ENCODE data around the gene TECTB. TPM values are rescaled to one million over a fixed set of nuclear protein-coding genes. Genes with fewer than 3 reads are reported as not detected.

The TECTB gene
- total RNA-seq, 1 experiment from 2014 or later: not detected

DNA sequence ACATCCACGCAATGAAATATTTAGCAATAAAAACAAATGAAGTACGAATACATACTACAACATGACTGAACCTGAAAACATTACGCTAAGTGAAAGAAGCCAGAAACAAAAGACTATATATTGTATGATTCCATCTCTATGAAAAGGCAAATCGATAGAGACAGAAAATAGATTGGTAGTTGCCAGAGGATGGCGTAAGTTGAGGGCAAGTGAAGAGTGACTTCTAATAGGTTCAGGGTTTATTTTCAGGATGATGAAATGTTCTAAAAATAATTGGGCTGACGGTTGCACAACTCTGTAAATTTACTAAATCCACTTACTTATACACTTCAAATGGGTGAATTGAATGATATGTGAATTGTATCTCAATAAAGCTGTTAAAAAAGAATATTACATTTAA, 39.5 kb upstream of the TECTB start:
- TF ChIP-seq, protein P1, sequence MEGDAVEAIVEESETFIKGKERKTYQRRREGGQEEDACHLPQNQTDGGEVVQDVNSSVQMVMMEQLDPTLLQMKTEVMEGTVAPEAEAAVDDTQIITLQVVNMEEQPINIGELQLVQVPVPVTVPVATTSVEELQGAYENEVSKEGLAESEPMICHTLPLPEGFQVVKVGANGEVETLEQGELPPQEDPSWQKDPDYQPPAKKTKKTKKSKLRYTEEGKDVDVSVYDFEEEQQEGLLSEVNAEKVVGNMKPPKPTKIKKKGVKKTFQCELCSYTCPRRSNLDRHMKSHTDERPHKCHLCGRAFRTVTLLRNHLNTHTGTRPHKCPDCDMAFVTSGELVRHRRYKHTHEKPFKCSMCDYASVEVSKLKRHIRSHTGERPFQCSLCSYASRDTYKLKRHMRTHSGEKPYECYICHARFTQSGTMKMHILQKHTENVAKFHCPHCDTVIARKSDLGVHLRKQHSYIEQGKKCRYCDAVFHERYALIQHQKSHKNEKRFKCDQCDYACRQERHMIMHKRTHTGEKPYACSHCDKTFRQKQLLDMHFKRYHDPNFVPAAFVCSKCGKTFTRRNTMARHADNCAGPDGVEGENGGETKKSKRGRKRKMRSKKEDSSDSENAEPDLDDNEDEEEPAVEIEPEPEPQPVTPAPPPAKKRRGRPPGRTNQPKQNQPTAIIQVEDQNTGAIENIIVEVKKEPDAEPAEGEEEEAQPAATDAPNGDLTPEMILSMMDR (IDR thresholded peaks at IDR 0.05; ENCODE audit: unreplicated experiment): no peak
- H3K27ac Mint-ChIP-seq (ENCODE audit: unreplicated experiment): no peak overlapping the region
- H3K4me3 Mint-ChIP-seq (ENCODE audit: low read depth, unreplicated experiment): no peak overlapping the region
- CTCF ChIA-PET: no interaction called here
- H3K27me3 Mint-ChIP-seq (ENCODE audit: unreplicated experiment): peaks cover 29% of the 10 kb centered on the region
- peaks cover 6% of the 10 kb centered on the region for H3K9me3 Mint-ChIP-seq (ENCODE audit: low read depth, unreplicated experiment)
- no peaks in the 10 kb centered on the region for H3K4me1 Mint-ChIP-seq (ENCODE audit: low read depth, unreplicated experiment)
- intact Hi-C loops (cut with micrococcal nuclease; ENCODE audit: unreplicated experiment): no loop called here
- H3K36me3 Mint-ChIP-seq (ENCODE audit: insufficient read depth, unreplicated experiment): no peaks in the 10 kb centered on the region
- DNase-seq: no peak
- BruUV-seq (replicated peaks): no TSS peak

DNA sequence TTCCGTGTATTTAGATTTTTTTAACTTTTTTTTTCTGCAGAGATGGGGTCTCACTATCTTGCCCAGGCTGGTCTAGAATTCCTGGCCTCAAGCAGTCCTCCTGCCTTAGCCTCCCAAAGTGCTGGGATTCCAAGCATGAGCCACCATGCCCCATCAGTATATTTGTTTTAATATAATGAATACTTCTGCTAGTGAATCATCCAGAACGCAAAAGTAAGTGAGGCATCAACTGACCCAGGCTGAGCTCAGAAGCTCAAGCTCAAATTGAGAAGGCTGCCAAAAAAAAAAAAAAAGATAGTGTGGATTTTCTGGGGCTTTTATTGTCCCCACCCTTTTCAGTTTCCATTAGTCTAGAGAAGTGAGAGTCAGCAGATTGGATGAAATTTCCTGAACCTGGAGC, 39.0 kb upstream of the TECTB start:
- Mint-ChIP-seq H3K9me3 (ENCODE audit: low read depth, unreplicated experiment) (peaks cover 6% of the 10 kb centered on the region), H3K4me3 (ENCODE audit: low read depth, unreplicated experiment) (no peak overlapping the region), H3K27ac (ENCODE audit: unreplicated experiment) (no peak overlapping the region), H3K27me3 (ENCODE audit: unreplicated experiment) (peaks cover 29% of the 10 kb centered on the region), H3K36me3 (ENCODE audit: insufficient read depth, unreplicated experiment) (no peaks in the 10 kb centered on the region), H3K4me1 (ENCODE audit: low read depth, unreplicated experiment) (no peaks in the 10 kb centered on the region)
- CTCF ChIA-PET: no interaction called here
- intact Hi-C loops (cut with micrococcal nuclease; ENCODE audit: unreplicated experiment): no loop called here
- BruUV-seq (replicated peaks): no TSS peak
- no peak for DNase-seq
- TF ChIP-seq, protein P1 (IDR thresholded peaks at IDR 0.05; ENCODE audit: unreplicated experiment): no peak

DNA sequence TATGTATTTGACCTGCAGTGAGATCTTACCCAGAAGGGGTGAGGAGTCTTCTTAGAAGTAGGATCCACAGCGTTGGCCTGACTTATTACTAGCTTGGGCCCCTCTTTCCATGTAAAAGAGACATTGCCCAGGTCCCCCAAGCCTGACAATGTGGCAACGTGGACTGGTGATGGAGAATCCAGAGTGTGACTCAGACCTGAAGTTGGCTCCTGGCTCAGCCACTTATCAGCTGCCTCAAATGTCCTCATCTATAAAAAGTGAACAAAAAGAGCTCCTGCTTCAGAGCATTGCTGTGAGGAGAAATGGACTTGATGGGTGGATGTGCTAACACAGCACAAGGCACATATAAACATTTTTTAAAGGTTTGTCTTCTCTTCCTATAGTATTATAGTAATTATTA, 35.4 kb upstream of the TECTB start:
- no peak overlapping the region for H3K27ac Mint-ChIP-seq (ENCODE audit: unreplicated experiment)
- TF ChIP-seq, protein P1 (IDR thresholded peaks at IDR 0.05; ENCODE audit: unreplicated experiment): no peak

DNA sequence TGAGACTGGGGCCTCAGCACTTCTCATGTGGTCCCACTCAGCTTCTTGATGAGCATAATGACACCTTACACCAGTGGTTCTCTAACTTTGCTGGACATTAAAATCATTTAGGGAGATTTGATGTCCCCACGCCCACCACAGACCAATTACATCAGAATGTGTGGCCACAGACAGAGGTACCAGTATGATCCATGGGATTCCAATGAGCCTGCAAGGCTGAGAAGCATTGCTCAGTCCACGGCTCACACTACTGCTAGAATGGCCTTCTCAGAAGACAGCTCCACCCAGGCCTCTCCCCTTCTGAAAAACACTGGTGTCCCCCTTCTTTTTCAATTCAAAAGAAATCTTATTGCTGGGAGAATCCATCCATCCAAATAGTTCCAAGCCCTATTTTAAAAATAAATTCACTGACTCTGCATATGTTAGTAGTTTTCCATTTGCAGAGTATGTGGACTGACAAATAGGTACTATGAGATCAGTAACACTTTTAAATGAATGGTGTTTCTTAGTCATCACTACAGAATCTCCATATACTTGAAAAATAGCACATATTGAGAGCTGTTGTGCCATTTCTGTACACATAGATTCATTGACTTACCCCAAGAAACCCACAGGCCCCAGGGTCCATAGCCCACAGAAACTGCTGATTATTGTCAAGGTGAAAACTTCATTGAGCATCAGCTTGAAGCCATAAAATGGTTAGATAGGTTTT, 34.5 kb upstream of the TECTB start:
- Mint-ChIP-seq H3K36me3 (ENCODE audit: insufficient read depth, unreplicated experiment) (no peaks in the 10 kb centered on the region), H3K4me1 (ENCODE audit: low read depth, unreplicated experiment) (no peaks in the 10 kb centered on the region), H3K27me3 (ENCODE audit: unreplicated experiment) (no peaks in the 10 kb centered on the region), H3K27ac (ENCODE audit: unreplicated experiment) (no peak overlapping the region), H3K4me3 (ENCODE audit: low read depth, unreplicated experiment) (no peak overlapping the region), H3K9me3 (ENCODE audit: low read depth, unreplicated experiment) (peaks cover 5% of the 10 kb centered on the region)
- CTCF ChIA-PET: no interaction called here
- DNase-seq: no peak
- TF ChIP-seq, protein P1 (IDR thresholded peaks at IDR 0.05; ENCODE audit: unreplicated experiment): no peak
- no TSS peak for BruUV-seq (replicated peaks)
- intact Hi-C loops (cut with micrococcal nuclease; ENCODE audit: unreplicated experiment): no loop called here

More for the DNA sequence above, 35.4 kb upstream of the TECTB start:
- Mint-ChIP-seq H3K4me3 (ENCODE audit: low read depth, unreplicated experiment) (no peak overlapping the region), H3K36me3 (ENCODE audit: insufficient read depth, unreplicated experiment) (no peaks in the 10 kb centered on the region), H3K27me3 (ENCODE audit: unreplicated experiment) (peaks cover 4% of the 10 kb centered on the region), H3K4me1 (ENCODE audit: low read depth, unreplicated experiment) (no peaks in the 10 kb centered on the region), H3K9me3 (ENCODE audit: low read depth, unreplicated experiment) (peaks cover 5% of the 10 kb centered on the region)
- no TSS peak for BruUV-seq (replicated peaks)
- CTCF ChIA-PET: no interaction called here
- intact Hi-C loops (cut with micrococcal nuclease; ENCODE audit: unreplicated experiment): no loop called here
- DNase-seq: no peak

All from Calu3 (cell line).